Mucosa of descending colon (tissue), 3 donors: ENCODE results near the gene CCL1. TPM values are rescaled to one million over a fixed set of nuclear protein-coding genes. Genes with fewer than 3 reads are reported as not detected.

Source experiments
- total RNA-seq, 3 donors: library from RNA; stranded (reverse); fragmentation: NEBNext Ultra II Directional in 2 of 3; extraction: Animal tissue kit (Norgen Biotek cat#: 25700) in 2 of 3; gene quantifications; one replicate each; pipeline versions ENCODE4 v1.2.1 to v1.2.4, GENCODE V29; 2021 to 2023
- donor health status: DM: no; HTN: no; CAD: no; lungs with moderate emphysema.
- donor health status: DM: no; HTN: no; CAD: no.
- donor health status: DM: no; HTN: yes; CAD: no.

The CCL1 gene
- total RNA-seq, 3 donors from 2014 or later: not detected

Other genes with a start within 250 kb of the CCL1 start
- gene CCL2, start 107.9 kb downstream of the CCL1 start, total RNA-seq: 10 to 100 TPM in 2 of 3 donors, 1 to 10 TPM in 1; 7.1 to 65.6 (median 39.7) TPM
- gene CCL7, start 93.0 kb downstream of the CCL1 start, total RNA-seq: not detected
- 10 to 100 TPM in 1 of 3 donors, 1 to 10 TPM in 1, under 1 TPM in 1; 0.72 to 22.3 (median 3.6) TPM for gene CCL11, start 77.5 kb downstream of the CCL1 start, total RNA-seq
- gene CCL8, start 43.8 kb downstream of the CCL1 start, total RNA-seq: 1 to 10 TPM; 1.6 to 2.7 (median 1.6) TPM
- gene CCL13, start 6.8 kb downstream of the CCL1 start, total RNA-seq: 1 to 10 TPM; 1.9 to 6.5 (median 2.2) TPM
- under 1 TPM in 2 of 3 donors, not detected in 1; 0.10 to 0.13 TPM for gene TMEM132E, start 216.3 kb upstream of the CCL1 start, total RNA-seq